GM18951 (cell line): ENCODE measurements around the gene DOCK8.

ENCODE experiments used
- POLR2A ChIP-seq: IDR thresholded peaks from 4 replicates; pipeline ENCODE4 v1.6.1; 2011; ENCODE audit warnings: mild to moderate bottlenecking; ENCODE audit not compliant: insufficient read length, insufficient read depth; ENCODE audit errors: extremely low read depth
- in situ Hi-C: fragments of 300-500 bp; cut with MboI; formaldehyde crosslinking; loops from one replicate; pipeline ENCODE4 v1.12.0; 2022; ENCODE audit warnings: low sequenced_read_pairs, mixed read lengths, inconsistent platforms; ENCODE audit not compliant: unreplicated experiment

DOCK8 gene

GRCh38 chr9:459491-460444 is 245.1 kb downstream of the DOCK8 start:
- in situ Hi-C loops: no loop called here
- TF ChIP-seq POLR2A: no peak

GRCh38 chr9:462121-462520 is 247.5 kb downstream of the DOCK8 start:
- in situ Hi-C loops: no loop called here
- no peak for TF ChIP-seq POLR2A

GRCh38 chr9:462606-463005 is 247.9 kb downstream of the DOCK8 start:
- in situ Hi-C loops: no loop called here
- TF ChIP-seq POLR2A: no peak

GRCh38 chr9:463455-464171 is 248.9 kb downstream of the DOCK8 start:
- no peak for TF ChIP-seq POLR2A
- in situ Hi-C loops: no loop called here

GRCh38 chr9:466747-467146 is 252.1 kb downstream of the DOCK8 start:
- TF ChIP-seq POLR2A: no peak

GRCh38 chr9:468766-469426 is 254.2 kb downstream of the DOCK8 start:
- no peak for TF ChIP-seq POLR2A
- in situ Hi-C loops: no loop called here

More at GRCh38 chr9:466747-467146, 252.1 kb downstream of the DOCK8 start:
- in situ Hi-C loops: no loop called here

GRCh38 chr9:469672-470551 is 255.2 kb downstream of the DOCK8 start:
- peak; percentile 89 for TF ChIP-seq POLR2A
- in situ Hi-C loops: no loop called here

GRCh38 chr9:470552-471194 is 256.0 kb downstream of the DOCK8 start:
- in situ Hi-C loops: no loop called here
- no peak for TF ChIP-seq POLR2A

GRCh38 chr9:471320-471719 is 256.7 kb downstream of the DOCK8 start:
- TF ChIP-seq POLR2A: no peak
- in situ Hi-C loops: no loop called here

- in situ Hi-C loops: no loop called here
- no peak for TF ChIP-seq POLR2A
Observed at GRCh38 chr9:472479-473075, 257.9 kb downstream of the DOCK8 start.

- TF ChIP-seq POLR2A: no peak
- in situ Hi-C loops: no loop called here
Observed at GRCh38 chr9:477193-477592, 262.5 kb downstream of the DOCK8 start.
